Stimulated activated CD8-positive, alpha-beta memory T cell treated with anti-CD3 and anti-CD28 coated beads, Interleukin-4, amount 100 ng/mL, for 24 hours (primary cell): ENCODE data around the gene MED12L.

Experiments
- DNase-seq: peaks from one replicate; pipeline ENCODE4 v3.0.0-alpha.2; 2020; ENCODE audit warnings: low read depth

The MED12L gene

GRCh38 chr3:151459358-151459757 is 373.9 kb downstream of the MED12L start:
- no peak for DNase-seq

DNA sequence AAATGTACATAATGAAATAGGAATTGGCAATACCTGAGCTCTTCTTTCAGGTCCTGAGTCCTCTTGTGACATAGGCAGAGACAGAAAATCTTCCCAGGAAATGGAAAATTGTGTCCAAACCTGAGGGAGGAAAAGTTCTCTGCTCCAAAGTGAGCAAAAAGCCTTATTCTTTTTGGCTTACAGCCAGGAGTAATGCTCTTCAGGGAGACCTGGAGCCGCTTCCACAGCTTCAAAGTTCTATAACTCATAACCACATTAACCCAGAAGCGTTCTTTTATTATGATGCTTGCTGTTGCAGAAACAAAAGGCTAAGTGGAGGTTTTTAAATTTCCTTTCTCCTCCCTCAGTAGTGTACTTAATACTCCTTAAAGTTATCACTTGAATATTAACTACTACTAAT is 374.8 kb downstream of the MED12L start:
- no peak for DNase-seq

- DNase-seq, result no peak
Measured at GRCh38 chr3:151460774-151461450, 375.4 kb downstream of the MED12L start, which contains the start of gene IGSF10. Gene IGSF10 (minus strand): TSS chr3:151461061. CDS start chr3:151458709, 2,352 bp downstream.

DNA sequence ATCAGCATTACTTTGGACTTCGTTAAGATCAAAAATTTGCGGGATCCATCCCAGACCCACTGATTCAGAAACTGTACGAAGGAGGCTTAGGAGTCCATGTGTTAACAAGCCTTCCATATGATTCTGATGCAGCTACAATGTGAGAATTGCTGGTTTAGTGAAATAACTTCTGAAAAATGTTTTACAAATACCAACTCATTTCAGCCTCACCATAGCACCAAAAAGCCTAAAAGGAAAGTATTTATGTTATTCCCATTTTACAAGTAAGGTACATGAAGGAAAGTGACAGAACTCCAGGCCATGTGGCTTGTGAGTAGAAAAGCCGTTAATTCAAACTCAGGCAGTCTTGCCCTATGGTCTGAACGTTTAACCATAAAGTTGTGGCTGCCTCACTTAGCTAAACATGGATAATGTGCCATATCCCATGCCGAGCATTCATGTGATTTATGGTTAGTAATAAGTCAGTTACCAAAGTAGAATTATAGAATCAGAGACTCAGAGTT is 376.9 kb downstream of the MED12L start:
- no peak for DNase-seq

DNA sequence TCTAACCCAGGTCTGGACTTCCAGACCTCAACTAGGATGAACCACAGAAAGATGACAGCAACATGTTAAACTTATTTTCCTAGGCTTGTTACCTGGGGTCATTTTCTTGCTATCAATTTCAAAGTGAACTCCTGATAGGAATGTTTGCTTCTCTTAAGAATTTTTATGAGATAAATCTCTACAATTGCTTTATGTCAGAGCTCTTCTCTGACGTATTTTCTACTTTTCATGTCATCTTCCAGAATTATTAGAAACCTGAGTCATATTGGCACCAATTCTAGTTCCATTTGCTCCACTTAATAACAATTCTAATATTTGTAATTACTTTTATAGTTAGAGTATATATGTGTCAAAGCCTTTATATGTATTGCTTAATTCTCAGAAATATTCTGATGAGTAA is 377.5 kb downstream of the MED12L start:
- no peak for DNase-seq

DNA sequence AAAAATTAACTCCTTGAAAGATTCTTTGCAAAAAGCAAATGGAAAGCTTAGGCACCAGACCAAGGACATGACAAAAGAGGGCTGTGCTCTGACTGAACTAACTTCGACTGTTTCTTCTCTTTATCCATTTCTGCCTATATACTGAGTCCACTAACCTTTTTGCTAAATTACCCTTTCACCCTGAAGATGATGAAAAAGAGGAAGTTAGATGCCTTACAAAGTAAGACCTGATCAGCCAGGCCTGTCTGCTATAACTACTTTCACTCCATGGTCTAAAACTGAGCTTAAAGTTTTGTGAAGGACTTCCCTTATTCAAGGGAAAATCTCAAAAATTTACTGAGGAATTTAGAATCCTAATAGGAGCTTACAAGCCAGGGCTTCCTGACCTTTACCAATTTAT is 381.6 kb downstream of the MED12L start:
- no peak for DNase-seq

GRCh38 chr3:151468284-151468917 is 382.9 kb downstream of the MED12L start:
- no peak for DNase-seq

- no peak for DNase-seq
Measured at GRCh38 chr3:151476344-151477018, 391.0 kb downstream of the MED12L start.

GRCh38 chr3:151477591-151478334 is 392.3 kb downstream of the MED12L start:
- no peak for DNase-seq

DNA sequence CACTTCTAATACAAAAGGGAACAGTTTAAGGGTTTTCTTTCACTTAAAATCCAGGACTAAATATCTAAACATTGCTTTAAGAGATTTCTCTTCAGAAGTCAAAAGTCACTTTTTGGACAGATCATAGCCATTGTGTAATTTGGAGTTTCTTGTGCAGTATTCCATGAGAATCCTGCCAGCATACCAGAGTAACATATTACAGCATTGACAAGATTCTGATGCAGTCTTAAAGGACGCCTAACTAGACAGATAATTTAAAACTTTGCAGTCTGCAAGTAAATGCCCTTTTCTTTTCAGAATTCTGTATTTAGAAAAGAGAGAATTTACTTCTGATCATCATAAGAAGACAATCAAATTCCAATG is 392.9 kb downstream of the MED12L start:
- DNase-seq, result no peak

- DNase-seq, result no peak
Measured at GRCh38 chr3:151479452-151479851, 394.0 kb downstream of the MED12L start.

DNA sequence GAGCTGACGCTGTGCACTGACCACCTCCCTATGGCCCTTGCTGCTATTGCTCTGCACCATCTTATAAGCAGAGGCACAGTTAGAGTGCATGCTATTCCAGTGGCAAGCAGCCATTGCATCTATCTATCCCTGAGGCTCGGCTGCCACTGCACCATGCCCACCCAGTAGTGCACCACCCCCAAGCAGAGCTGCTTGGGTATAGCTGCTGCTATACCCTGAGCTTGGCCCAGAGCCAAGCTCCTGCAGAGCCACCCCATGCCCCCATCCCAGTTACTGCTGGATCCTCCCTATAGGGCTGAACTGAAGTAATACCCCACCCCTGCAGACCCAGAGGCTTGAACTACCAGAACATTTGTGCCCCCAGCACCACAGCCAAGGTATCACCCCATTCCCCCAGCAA is 395.0 kb downstream of the MED12L start:
- DNase-seq, result no peak

DNA sequence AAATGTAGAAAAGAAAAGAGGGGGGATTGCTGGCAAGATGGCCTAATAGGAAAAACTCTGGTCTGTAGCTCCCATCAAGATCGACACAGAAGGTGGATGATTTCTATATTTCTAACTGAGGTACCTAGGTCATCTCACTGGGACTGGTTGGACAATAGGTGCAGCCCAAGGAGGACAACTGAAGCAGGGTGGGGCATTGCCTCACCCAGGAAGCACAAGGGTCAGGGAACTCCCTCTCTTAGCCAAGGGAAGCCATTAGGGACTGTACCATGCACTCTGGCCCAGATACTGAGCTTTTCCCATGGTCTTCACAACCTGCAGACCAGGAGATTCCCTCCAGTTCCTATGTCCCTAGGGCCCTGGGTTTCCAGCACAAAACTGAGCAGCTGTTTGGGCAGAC is 398.0 kb downstream of the MED12L start:
- no peak for DNase-seq

DNA sequence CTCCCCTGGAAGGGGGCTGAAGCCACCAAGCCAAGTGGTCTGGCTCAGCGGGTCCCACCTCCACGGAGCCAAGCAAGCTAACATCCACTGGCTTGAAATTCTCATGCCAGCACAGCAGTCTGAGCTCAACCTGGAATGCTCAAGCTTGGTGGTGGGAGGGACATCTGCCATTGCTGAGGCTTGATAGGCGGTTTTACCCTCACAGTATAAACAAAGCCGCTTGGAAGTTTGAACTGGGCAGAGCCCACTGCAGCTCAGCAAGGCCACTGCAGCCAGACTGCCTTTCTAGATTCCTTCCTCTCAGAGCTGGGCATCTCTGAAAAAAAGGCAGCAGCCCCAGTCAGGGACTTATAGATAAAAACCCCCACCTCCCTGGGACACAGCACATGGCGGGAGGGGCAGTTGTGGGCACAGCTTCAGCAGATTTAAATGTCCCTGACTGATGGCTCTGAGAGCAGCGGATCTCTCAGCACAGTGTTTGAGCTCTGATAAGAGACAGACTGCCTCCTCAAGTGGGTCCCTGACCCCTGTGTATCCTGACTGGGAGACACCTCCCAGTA is 398.6 kb downstream of the MED12L start:
- DNase-seq, result no peak
